ENCODE results near the gene TRIM59.

TRIM59 gene, protein sequence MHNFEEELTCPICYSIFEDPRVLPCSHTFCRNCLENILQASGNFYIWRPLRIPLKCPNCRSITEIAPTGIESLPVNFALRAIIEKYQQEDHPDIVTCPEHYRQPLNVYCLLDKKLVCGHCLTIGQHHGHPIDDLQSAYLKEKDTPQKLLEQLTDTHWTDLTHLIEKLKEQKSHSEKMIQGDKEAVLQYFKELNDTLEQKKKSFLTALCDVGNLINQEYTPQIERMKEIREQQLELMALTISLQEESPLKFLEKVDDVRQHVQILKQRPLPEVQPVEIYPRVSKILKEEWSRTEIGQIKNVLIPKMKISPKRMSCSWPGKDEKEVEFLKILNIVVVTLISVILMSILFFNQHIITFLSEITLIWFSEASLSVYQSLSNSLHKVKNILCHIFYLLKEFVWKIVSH

DNA sequence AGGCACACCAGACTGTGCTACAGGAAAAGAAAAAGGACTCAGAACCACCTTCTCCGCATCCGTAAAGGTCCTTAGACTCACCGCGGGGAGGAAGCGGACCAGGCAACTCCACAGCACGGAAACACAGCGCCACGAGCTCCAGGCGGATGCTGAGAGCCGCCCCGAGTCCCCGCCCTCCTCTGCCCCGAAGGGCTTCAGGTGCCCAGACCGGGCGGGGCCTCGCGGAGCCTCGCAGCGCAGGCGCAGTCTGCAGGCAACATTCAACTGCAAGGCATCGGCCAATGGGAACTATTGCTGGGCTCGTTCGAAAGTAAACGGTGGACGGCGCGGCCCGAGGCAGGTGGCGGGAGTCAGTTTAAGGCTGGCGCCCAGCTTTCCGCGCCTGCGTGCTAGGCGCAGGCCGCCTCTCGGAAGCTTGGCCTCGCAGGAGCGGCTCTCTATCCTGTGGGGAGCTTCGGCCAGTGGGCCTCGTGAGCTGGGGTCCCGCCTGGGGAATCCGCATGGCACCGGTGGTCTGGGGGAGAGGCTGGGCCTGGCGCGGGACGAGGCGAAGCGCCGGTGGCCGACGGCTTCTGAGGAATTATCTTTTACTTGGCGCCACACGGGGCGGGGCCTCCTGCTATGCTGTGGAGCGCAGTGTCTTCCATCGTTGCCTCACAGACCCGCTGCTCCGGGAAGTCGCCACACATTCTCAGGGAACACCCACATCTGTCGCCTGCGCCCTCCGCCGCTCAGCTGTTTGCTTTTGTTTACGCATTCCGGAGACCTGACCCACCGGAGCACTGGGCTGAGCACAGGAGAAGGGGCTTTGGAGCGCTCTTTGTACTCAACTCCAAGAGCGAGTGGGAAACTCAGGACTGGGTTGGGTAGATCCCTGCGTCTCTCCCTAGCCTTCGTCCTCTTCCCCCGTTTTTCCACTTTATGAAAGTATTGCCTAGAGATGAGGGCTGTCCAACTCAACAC, at the start of gene TRIM59:
Gene TRIM59 (minus strand): TSS at position 151 of the 963 bp plus-strand sequence. CDS start 10,603 bp downstream, outside the sequence.
- DNase-seq: peak; percentile 99

DNA sequence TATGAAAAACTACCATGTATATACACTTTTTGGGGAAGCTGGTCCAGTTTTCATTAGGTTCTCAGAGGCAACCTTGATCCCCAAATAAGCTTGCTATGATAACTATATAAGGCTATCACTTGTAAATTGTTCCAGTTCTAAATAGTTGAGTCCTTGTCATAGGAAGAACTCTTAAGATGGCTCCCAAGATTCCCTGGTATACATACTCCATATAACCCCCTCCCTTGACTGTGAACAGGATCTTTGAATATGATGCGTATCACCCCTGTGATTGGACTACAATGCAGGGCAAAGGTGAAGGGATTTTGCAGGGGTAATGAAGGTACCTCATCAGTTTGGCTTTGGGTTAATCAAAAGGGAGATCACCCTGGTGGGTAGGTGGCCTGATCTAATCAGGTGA, 48.6 kb upstream of the TRIM59 start:
- no peak for DNase-seq

DNA sequence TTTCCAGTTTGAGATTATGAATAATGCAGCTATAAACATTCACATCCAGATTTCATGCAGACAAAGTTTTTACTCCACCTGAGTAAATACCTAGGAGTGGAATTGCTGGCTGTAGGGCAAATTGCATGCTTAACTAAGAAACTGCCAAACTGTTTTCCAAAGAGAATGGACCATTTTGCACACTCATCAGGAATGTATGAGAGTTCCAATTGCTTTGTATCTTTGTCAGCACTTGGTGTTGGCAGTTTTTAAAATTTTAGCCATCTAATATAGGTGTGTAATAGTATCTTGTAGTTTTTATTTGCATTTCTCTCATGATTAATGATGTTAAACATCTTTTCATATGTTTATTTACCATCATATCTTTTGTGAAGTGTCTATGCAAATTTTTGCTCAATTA, 40.6 kb upstream of the TRIM59 start:
- no peak for DNase-seq

DNA sequence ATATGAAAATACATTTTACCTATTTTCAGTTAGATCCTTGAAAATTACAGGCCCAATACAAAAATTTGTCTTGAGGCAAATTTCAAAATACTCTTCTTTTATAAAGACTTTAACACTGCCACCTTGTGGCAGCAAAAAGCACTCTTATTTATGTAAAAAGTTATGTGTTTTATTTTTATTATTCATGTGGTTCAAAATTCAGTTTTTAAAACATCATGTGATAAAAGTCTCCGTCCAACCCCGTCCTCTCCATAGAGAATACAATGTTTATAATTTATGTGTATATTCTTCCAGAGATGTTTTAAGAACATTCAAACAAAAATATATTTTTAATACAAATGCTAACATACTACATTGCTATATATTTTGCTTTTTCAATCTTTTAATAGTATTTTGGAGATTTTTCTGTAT, 36.9 kb upstream of the TRIM59 start:
- DNase-seq: peak; percentile 39

DNA sequence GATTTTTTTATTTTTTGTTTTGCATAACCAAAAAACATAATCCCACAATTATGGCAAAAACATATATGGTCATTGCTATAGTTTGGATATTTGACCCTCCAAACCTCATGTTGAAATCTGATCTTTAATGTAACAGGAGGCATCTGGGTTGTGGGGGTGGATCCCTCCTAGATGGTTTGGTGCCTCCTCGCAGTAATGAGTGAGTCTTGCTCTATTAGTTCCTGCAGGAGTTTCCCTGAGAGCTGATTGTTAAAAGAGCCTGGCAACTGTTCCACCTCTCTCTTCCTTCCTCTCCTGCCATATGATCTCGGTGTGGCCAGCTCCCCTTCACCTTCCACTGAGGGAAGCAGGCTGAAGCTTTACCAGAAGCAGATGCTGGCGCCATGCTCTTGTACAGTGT, 33.2 kb upstream of the TRIM59 start:
- no peak for DNase-seq

DNA sequence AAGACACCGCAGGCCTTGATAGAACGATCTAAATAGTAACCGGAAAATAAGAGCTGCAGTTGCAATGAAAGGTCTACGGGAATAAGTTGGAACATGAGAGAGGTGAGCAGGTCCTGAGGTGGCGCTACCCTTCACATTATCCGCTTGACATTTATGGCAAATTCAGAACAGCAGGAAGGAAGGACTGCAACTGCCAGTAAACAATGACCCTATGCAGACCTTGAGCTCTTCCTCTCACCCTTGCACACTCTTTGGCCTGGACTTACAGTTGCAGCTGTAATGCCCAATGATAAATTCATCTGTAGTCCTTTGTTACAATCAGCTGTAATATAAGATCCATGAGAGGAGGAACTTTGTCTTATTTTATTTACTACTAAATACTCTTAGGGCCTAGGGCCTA, 32.3 kb upstream of the TRIM59 start:
- no peak for DNase-seq

DNA sequence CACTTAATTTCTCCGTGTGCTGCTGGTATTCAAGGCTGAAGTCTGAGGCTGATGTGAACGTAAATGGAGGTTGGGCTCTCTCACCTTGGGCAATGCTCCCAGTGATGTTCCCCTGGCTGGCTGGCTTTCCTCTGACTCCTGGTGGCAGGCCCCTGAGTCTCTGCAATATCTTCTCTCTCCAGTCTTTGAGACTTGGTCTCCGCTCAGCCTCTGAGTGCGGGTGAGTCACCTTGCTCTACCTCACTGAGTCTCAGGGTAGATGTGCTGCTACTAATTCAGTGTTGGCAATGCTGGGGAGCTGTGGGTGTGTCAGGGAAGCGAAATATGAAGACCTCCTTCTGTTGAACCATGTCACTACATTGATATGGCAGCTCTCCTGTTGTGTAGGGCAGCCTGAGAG, 31.3 kb upstream of the TRIM59 start:
- DNase-seq: no peak

DNA sequence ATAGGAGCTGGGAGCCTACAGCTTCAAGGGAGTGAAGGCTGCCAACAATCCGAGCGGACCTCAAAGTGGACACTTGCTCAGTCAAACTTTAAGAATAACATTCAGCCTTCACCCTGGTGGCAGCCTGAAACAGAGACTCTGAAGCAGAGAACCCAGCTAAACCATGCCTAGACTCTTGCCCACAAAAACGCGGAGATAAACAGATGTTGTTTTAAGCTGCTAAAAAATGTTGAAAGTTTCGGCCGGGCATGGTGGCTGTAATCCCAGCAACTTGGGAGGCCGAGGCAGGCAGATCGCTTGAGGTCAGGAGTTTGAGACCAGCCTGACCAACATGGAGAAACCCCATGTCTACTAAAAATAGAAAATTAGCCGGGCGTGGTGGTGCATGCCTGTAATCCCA, 29.8 kb upstream of the TRIM59 start:
- DNase-seq: no peak

DNA sequence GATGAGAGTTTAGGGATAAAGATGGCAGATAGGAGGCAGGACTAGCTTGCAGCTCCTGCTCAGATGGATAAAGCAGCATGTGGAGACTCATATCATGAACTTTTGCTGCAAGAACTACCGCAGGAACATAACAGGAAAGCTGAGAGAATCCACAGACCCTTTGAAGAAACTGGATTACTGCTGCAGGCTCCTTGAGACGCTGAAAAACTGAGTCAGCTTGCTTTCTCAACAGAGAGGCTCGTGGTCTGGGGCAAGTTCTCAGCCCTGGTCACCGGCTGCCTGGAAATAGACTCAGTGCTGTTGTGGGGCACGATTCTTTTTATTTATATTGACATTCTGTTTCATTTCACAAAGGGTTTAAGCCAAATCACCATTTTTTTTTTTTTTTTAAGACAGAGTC, 28.8 kb upstream of the TRIM59 start:
- DNase-seq: no peak

DNA sequence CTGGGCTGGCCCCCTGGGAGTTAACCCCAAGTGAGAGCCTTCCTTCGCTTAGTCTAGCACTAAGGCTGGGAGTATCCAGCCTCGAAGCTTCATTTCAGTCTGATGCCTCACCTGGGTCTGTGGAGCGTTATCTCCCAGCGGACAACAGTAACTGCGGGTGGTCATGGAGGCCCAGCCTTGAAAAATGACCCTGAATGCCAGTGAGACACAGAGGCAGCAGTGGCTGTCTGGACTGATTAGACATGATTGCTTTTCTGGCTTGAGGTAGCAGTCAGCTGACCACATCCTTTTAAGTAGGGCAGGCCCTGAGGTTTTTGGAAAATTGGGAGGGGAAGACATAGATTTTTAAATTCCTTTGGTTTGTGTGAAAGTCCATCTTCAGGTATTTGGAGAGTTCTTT, 28.2 kb upstream of the TRIM59 start:
- no peak for DNase-seq

DNA sequence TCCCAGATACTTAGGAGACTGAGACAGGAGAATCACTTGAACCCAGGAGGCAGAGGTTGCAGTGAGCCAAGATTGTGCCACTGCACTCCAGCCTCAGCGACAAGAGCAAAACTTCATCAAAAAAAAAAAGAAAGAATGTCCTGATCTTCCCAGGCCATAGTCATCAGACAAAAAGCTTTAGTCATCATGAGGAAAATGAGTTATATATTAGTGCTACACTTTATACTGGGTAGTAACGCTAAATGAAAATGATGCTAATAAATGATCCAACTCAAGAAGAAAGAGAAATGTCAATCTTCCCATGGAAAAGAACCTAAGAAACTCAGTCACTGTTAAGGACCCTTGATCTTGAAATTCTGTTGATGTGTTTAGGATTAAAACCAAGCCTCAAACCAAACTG, 26.3 kb upstream of the TRIM59 start:
- DNase-seq: no peak

DNA sequence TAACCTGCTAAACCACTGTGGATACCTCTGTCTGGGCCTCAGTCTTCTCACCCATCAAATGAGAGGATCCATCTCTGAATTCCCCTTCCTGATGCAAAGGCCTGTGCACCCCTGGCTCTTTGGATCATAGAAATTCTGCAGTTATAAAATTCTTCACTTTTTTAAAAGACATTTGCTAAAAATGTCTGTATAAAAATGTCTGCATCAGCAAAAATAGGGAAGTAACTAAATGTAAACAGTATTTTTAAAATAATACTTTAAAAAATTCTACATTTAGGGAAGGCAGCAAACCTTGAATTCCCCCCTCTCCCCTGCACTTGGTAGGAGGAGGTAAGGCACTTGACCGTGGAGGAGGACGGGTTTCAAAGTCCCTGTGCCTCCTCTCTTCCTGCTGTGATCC, 25.6 kb upstream of the TRIM59 start:
- DNase-seq: no peak

DNA sequence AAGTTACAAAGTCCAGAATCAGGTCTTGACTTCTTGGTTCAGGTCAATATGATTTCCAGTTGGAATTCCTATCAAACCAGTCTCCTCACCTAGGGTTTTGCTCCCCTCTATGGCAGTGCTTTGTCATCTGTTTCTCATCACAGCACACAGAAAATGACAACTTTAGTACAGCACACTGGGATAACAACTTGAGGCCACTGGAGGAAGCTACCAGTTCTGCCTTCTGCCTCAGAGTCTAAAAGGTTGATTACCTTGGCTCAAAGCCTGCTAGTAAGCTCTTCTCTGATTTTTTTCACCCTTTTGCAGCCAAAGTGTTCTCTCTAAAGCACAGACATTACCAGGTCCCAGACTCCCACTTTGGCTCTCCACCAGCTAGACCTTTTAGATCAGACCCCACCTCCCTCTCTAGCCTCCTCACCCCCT, 24.8 kb upstream of the TRIM59 start:
- no peak for DNase-seq

DNA sequence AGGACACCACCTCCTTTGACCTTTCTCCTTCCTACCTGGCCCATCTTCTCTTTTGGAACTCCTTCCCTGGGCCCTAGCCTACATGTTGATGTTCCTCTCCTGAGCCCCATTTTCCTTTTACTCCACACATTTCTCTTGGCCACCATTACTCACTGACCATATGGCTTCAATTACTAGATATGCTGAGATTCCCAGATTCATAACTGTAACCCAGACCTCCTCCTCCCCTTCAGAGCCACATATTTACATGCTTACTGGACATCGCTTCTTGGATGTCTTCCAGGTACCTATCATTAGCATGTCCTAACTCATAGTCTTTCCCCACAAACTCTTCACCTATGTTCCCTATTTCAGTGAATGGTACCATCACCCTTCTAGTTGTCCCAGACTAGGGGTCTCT, 24.4 kb upstream of the TRIM59 start:
- no peak for DNase-seq

DNA sequence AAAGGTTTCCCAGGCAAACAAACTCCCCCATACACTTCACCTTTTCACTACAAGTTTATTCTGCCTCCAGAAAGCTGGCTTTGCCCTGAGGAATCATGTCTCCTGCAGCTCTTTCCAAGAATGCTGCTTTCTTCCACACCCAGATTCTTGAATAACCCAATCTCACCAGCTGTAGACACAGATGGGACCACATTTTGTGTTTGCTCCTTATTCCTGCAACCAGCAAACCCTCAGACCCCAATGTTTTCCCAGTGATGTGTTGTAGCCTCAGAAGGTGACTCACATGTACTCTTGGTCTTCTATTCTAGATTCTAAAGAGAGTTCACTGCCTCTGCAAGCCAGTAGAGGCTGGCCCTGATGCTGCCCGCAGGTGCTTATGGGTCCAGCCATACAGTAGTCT, 23.6 kb upstream of the TRIM59 start:
- no peak for DNase-seq

DNA sequence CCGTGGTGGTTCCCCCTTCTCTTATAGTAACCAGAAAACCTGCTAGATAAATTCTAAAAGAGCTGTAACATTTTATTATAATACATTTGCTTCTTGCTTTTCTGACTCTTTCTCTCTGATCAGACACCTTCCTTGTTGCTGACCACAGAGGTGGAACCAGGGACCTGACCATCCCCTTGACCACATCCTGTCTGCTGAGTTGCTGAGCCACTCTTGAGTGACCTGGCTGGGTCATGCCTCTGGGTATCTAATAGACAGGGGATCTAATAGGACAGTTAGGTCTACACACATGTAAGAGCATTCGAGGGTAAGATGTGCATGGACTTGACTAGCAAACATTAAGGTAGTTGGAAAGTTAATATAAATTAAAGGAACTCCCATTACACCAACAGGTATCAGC, 22.8 kb upstream of the TRIM59 start:
- no peak for DNase-seq

DNA sequence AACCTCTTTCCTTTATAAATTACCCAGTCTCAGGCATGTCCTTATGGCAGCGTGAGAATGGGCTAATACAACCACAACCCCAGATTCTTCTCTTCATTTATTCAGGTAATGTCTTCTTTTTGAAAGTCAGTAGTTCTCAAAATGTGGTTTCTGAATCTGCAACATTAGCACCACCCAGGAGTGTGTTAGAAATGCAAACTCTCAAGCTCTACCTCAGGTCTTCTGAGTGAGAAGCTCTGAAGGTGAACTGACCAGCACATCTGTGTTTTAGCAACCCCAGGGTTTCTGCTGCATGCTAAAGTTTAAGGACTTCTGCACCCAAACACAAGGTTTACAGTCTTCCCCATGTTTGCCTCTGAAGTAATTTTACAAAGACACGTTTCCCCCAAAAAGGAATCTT, 22.3 kb upstream of the TRIM59 start:
- no peak for DNase-seq

DNA sequence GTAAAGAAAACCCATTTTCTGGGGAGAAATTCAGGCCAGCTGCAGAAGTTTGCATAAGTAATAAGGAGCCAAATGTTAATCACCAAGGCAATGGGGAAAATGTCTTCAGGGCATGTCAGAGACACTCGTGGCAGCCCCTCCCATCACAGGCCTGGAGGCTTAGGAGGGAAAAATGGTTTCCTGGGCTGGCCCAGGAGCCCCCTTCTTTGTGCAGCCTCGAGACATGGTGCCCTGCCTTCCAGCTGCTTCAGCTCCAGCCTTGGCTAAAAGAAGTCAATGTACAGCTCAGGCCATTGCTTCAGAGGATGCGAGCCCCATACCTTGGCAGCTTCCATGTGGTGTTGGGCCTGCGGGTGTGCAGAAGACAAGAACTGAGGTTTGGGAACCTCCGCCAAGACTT, 20.6 kb upstream of the TRIM59 start:
- no peak for DNase-seq

DNA sequence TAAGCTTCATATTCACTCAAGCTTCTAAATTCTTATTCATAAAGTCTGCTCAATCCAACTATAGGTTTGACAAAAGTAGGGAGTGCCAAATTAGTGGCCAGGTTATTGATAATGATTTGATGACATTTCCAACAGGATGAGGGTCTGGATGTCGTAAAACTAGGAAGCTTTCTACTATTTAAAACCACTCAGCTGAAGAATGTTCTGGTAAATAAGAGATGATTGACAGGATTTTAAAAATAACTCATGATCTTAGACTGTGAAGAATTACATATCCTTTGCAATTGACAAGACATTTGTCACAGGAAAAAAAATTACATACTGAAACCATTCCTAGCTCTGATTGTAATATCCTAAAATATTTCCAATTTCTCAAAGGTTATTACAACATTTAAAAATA, 15.4 kb upstream of the TRIM59 start:
- no peak for DNase-seq

DNA sequence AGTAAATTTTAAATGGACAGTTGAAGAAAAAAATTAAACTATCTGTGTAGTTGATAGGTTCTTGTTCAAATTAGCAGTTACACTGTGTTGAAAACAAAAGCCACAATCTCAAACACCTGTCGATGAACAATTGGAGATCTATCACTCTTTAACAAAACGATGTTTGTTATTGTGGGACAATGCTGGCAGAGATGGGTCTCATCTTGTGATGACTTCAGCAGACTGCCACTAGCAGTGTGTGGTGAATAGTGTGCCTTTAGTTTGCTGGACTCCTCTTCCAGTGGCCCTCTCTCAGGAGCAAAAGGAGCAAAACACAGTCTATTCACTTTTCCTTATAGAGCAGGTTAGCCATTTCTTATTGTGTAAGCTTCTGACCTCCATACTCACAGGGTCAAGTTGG, 14.7 kb upstream of the TRIM59 start:
- no peak for DNase-seq

DNA sequence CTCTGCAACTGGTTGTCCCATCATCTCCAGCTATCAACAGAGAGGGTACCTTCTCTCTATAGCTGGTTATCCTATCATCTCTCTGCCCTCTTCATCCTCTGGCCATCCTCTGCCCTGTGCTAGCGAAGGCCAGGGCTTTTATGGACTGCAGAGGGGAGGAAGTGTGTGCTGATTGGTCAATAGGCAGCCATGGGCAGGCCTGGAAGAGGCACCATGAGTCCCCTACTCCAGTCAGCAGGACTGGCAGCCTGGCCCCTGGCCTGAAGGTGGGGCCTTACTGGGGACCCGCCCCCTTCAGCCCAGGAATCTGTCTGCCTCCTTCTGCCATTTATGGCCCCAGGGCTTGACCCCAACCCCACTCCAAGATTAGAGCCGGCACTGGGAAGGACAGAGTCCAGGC, 10.4 kb upstream of the TRIM59 start:
- DNase-seq: no peak

DNA sequence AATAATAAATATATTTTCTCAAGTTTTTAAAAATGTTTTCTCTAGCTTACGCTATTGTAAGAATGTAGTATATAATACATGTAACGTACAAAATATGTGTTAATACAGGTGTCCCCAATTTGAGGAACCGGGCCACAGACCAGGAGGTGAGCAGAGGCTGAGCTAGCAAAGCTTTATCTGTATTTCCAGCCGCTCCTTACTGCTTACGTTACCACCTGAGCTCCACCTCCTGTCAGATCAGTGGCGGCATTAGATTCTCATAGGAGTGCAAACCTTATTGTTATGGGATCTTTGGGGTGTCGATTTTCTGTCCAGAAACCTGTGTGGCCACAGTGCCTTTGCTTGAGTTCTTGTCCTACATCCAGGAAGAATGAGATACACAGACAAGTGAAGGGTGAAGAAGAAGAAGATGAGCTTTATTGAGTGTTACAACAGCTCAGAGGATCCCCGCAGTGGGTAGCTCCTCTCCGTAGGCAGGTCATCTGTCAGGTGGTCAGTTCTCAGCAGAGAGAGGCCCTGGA, 9.9 kb upstream of the TRIM59 start:
- no peak for DNase-seq

DNA sequence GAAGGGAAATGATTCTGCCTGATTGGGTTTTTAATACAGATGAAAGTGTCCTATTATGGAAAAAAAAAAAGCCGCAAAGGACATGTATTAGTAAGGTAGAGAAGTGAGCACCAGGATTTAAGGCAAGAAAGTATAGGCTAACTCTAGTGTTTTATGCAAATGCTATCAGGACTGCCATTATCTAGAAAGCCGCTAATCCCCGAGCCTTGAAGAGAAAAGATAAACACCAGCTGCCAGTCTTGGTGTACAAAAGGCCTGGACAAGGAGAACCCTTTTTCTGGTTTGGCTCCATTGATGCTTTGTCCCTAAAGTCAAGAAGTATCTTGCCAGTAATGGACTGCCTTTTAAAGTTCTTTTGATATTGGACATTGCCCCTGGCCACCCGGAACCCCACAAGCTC, 8.6 kb upstream of the TRIM59 start:
- DNase-seq: no peak

DNA sequence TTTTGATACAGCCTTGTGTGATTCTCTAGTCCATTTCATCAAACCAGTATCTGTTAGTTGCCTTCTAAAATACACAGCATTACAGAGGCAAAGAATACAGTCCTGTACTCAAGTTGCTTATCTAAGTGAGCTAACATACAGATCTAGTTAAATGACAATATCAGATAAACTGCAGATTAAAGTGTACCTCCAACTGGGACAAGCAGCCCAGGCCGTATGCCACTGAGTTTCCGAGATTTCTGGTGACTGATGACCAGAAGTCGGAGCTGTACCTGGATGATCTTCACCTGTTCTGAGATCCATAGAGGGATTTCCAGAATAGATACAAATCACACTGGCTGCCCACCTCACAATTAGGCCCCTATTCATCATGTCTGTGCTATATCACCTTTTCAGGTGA, 6.3 kb upstream of the TRIM59 start:
- DNase-seq: no peak

Measured in activated CD4-positive, alpha-beta T cell treated with anti-CD3 and anti-CD28 coated beads, Interleukin-10, Interleukin-2, amounts not matched to agents 100 ng/mL and 50 ng/mL, durations not matched to agents 16 hours and 8 hours (primary cell).